ENCODE results near the gene OTUB2.

- TF ChIP-seq CTCF (IDR thresholded peaks at IDR 0.05), result no peak
- TF ChIP-seq REST (IDR thresholded peaks at IDR 0.05; ENCODE audit: insufficient read depth in 1 of 2, low read depth in 2 of 2, low read length in 1 of 2), result no peak
- no peak for TF ChIP-seq POLR2AphosphoS5 (IDR thresholded peaks at IDR 0.05; ENCODE audit: low read depth, low read length)
Measured at GRCh38 chr14:94066089-94066676, 40.0 kb downstream of the OTUB2 start.
